Activated naive CD8-positive, alpha-beta T cell treated with anti-CD3 and anti-CD28 coated beads, Interleukin-2, amount 50 U/mL, for 24 hours (primary cell): ENCODE results near the gene DNPEP.

Source experiments
- ATAC-seq: fragments of 150-1000 bp; cut with Tn5 transposase; one replicate; pipeline ENCODE4 v1.10.0; 2021
- DNase-seq: peaks from one replicate; pipeline ENCODE4 v3.0.0; 2021
- H3K27ac Mint-ChIP-seq: one replicate; pipeline ENCODE4 v1.8.0; 2021; ENCODE audit warnings: mild to moderate bottlenecking, mixed read lengths
- H3K27me3 Mint-ChIP-seq: one replicate; pipeline ENCODE4 v1.8.0; 2021; ENCODE audit warnings: mixed read lengths
- H3K36me3 Mint-ChIP-seq: one replicate; pipeline ENCODE4 v1.8.0; 2021; ENCODE audit warnings: low read depth, mixed read lengths
- H3K4me1 Mint-ChIP-seq: one replicate; pipeline ENCODE4 v1.8.0; 2021; ENCODE audit warnings: mixed read lengths
- H3K4me3 Mint-ChIP-seq: one replicate; pipeline ENCODE4 v1.8.0; 2021; ENCODE audit warnings: mild to moderate bottlenecking, moderate library complexity, mixed read lengths
- H3K9me3 Mint-ChIP-seq: one replicate; pipeline ENCODE4 v1.8.0; 2021; ENCODE audit warnings: mixed read lengths

Gene DNPEP

GRCh38 chr2:219334076-219334475, 53.6 kb downstream of the DNPEP start:
- peaks cover 3% of the 10 kb centered on the region for H3K36me3 Mint-ChIP-seq
- no peak overlapping the region for H3K4me3 Mint-ChIP-seq
- DNase-seq (no peak), ATAC-seq (no peak)
- peaks cover 19% of the 10 kb centered on the region for H3K9me3 Mint-ChIP-seq
- H3K27me3 Mint-ChIP-seq, result peaks cover 57% of the 10 kb centered on the region
- no peak overlapping the region for H3K27ac Mint-ChIP-seq
- peaks cover 2% of the 10 kb centered on the region for H3K4me1 Mint-ChIP-seq

- Mint-ChIP-seq H3K36me3 (peaks cover 3% of the 10 kb centered on the region), H3K27me3 (peaks cover 56% of the 10 kb centered on the region), H3K27ac (no peak within 1 kb of the TSS), H3K9me3 (peaks cover 19% of the 10 kb centered on the region), H3K4me1 (peaks cover 2% of the 10 kb centered on the region), H3K4me3 (no peak within 1 kb of the TSS)
- ATAC-seq (no peak), DNase-seq (no peak)
These were observed 55.2 kb downstream of the DNPEP start, which contains the start of gene RESP18 for GRCh38 chr2:219332542-219332941. Gene RESP18 (minus strand): TSS chr2:219332744.

- Mint-ChIP-seq H3K4me3 (no peak overlapping the region), H3K27me3 (peaks cover 52% of the 10 kb centered on the region), H3K36me3 (peaks cover 2% of the 10 kb centered on the region), H3K4me1 (peaks cover 2% of the 10 kb centered on the region), H3K27ac (no peak overlapping the region), H3K9me3 (peaks cover 18% of the 10 kb centered on the region)
- peak; percentile 32 for DNase-seq
- ATAC-seq, result no peak
These were observed 56.0 kb downstream of the DNPEP start for GRCh38 chr2:219331560-219332213.

GRCh38 chr2:219327719-219328118, 60.0 kb downstream of the DNPEP start:
- Mint-ChIP-seq H3K27me3 (peaks cover 38% of the 10 kb centered on the region), H3K4me3 (no peak overlapping the region), H3K9me3 (peaks cover 4% of the 10 kb centered on the region), H3K27ac (no peak overlapping the region), H3K36me3 (no peaks in the 10 kb centered on the region), H3K4me1 (peaks cover 2% of the 10 kb centered on the region)
- ATAC-seq, result no peak
- no peak for DNase-seq

- peaks cover 6% of the 10 kb centered on the region for H3K4me1 Mint-ChIP-seq
- no peak overlapping the region for H3K27ac Mint-ChIP-seq
- H3K36me3 Mint-ChIP-seq, result no peaks in the 10 kb centered on the region
- DNase-seq, result no peak
- H3K4me3 Mint-ChIP-seq, result no peak overlapping the region
- H3K27me3 Mint-ChIP-seq, result peaks cover 23% of the 10 kb centered on the region
- ATAC-seq, result no peak
- H3K9me3 Mint-ChIP-seq, result no peaks in the 10 kb centered on the region
These were observed 61.9 kb downstream of the DNPEP start for GRCh38 chr2:219325657-219326315.

- ATAC-seq (no peak), DNase-seq (no peak)
- H3K9me3 Mint-ChIP-seq, result no peaks in the 10 kb centered on the region
- no peaks in the 10 kb centered on the region for H3K36me3 Mint-ChIP-seq
- H3K4me1 Mint-ChIP-seq, result peaks cover 8% of the 10 kb centered on the region
- H3K4me3 Mint-ChIP-seq, result no peak overlapping the region
- H3K27ac Mint-ChIP-seq, result no peak overlapping the region
- H3K27me3 Mint-ChIP-seq, result peaks cover 21% of the 10 kb centered on the region
These were observed 62.6 kb downstream of the DNPEP start for GRCh38 chr2:219325136-219325535.

GRCh38 chr2:219323434-219323833, 64.3 kb downstream of the DNPEP start:
- Mint-ChIP-seq H3K27me3 (peaks cover 14% of the 10 kb centered on the region), H3K27ac (no peak overlapping the region), H3K4me1 (peaks cover 8% of the 10 kb centered on the region), H3K4me3 (no peak overlapping the region), H3K36me3 (no peaks in the 10 kb centered on the region), H3K9me3 (no peaks in the 10 kb centered on the region)
- ATAC-seq (no peak), DNase-seq (no peak)
